Measurements from ENCODE around the gene INPP5J.

GRCh38 chr22:31106001-31106571 is 16.7 kb upstream of the INPP5J start:
- no peak for TF ChIP-seq CTCF (IDR thresholded peaks at IDR 0.05)
- TF ChIP-seq REST (IDR thresholded peaks at IDR 0.05; ENCODE audit: insufficient read depth in 1 of 2, low read depth in 2 of 2, low read length in 1 of 2): no peak
- TF ChIP-seq POLR2AphosphoS5 (IDR thresholded peaks at IDR 0.05; ENCODE audit: low read depth, low read length): no peak

Data from Panc1 (cell line).